ENCODE measurements around the gene OAF. TPM values are rescaled to one million over a fixed set of nuclear protein-coding genes. Genes with fewer than 3 reads are reported as not detected.
"Not testable (repeated sequence)": the region's sequence is repeated elsewhere in the genome, so short reads cannot be mapped to it uniquely, and the experiment has no call there.

OAF gene
- total RNA-seq, 1 experiment from 2014 or later = 97.1 TPM

DNA sequence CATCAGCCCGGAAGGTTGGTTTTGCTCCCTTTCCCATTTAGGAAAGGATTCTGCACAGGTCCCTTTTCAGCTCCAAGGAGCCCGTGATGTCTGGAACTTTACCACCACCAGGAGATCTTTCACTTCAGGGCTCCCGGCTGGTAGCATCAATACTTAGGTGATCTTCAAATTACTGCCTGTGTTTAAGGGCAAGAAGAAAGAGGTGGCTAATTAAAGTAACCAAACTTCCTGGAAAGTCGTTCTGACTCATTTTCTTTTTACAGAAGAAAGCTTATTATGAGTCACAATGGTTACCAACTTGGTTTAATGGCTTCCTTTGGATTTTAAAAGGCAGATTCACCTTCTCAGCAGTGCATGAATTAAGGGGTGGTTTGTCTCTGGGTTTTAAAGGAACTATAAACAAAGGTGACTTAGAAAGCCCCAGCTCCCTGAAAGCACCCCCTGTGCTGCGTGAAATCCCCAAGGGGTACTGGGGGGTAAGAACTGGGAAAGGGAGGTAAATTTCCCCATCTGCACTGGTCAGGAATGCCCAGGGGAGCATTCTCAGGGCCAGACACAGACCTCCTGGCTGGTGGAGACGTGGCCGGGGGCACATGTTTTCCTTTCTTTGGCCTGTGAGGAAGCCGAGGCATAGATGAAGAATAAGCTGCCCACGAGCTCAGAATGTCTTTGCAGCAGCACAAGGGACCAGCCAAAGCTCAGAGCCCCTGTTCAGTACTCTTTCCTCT, 37.9 kb downstream of the OAF start:
- H3K36me3 ChIP-seq (ENCODE audit: low read depth, low read length) = no peaks in the 10 kb centered on the region
- H3F3A ChIP-seq (ENCODE audit: low read length, unreplicated experiment) = no peaks in the 10 kb centered on the region
- H3K27ac ChIP-seq (ENCODE audit: low read length) = no peak overlapping the region
- H3K9ac ChIP-seq (ENCODE audit: low read length) = no peak overlapping the region
- ChIA-PET POLR2A (ENCODE audit: unreplicated experiment) (interaction anchor here (0.6 kb wide), 1 partner anchor 43 kb away, joined by 4 read pairs; no protein-coding TSS in a partner anchor), CTCF (interaction anchor here (1.2 kb wide), 1 partner anchor 51 kb away, joined by 8 read pairs; no protein-coding TSS in a partner anchor)
- H2AFZ ChIP-seq (ENCODE audit: low read length) = no peak overlapping the region
- no peaks in the 10 kb centered on the region for H3K9me3 ChIP-seq (ENCODE audit: low read length)
- H3K27me3 ChIP-seq (ENCODE audit: low read length) = peaks cover 35% of the 10 kb centered on the region
- H3K4me2 ChIP-seq (ENCODE audit: low read length) = peak overlapping the region; percentile 67
- intact Hi-C loops (cut with micrococcal nuclease) = no loop called here
- H4K20me1 ChIP-seq (ENCODE audit: low read length) = no peaks in the 10 kb centered on the region
- H3K4me1 ChIP-seq (ENCODE audit: insufficient read depth, low read length) = peaks cover 16% of the 10 kb centered on the region
- no peak overlapping the region for H3K4me3 ChIP-seq (ENCODE audit: low read length)
- H3K9me2 ChIP-seq (replicated peaks; ENCODE audit: low read length) = no peaks in the 10 kb centered on the region
- ATAC-seq = peak; percentile 90
- DNase-seq = peak; percentile 86
- TF ChIP-seq EZH2 (IDR thresholded peaks at IDR 0.05; ENCODE audit: low read length, unreplicated experiment) = no peak
- TF ChIP-seq, protein P1, sequence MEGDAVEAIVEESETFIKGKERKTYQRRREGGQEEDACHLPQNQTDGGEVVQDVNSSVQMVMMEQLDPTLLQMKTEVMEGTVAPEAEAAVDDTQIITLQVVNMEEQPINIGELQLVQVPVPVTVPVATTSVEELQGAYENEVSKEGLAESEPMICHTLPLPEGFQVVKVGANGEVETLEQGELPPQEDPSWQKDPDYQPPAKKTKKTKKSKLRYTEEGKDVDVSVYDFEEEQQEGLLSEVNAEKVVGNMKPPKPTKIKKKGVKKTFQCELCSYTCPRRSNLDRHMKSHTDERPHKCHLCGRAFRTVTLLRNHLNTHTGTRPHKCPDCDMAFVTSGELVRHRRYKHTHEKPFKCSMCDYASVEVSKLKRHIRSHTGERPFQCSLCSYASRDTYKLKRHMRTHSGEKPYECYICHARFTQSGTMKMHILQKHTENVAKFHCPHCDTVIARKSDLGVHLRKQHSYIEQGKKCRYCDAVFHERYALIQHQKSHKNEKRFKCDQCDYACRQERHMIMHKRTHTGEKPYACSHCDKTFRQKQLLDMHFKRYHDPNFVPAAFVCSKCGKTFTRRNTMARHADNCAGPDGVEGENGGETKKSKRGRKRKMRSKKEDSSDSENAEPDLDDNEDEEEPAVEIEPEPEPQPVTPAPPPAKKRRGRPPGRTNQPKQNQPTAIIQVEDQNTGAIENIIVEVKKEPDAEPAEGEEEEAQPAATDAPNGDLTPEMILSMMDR (conservative IDR thresholded peaks at IDR 0.05; ENCODE audit: low read depth, low read length) = no peak
- no peak for TF ChIP-seq EZH2phosphoT487 (IDR thresholded peaks at IDR 0.05; ENCODE audit: borderline replicate concordance, low read length)
- no peaks in the 10 kb centered on the region for H3K79me2 ChIP-seq (ENCODE audit: low read length)
- no TSS peak for BruUV-seq (replicated peaks)

DNA sequence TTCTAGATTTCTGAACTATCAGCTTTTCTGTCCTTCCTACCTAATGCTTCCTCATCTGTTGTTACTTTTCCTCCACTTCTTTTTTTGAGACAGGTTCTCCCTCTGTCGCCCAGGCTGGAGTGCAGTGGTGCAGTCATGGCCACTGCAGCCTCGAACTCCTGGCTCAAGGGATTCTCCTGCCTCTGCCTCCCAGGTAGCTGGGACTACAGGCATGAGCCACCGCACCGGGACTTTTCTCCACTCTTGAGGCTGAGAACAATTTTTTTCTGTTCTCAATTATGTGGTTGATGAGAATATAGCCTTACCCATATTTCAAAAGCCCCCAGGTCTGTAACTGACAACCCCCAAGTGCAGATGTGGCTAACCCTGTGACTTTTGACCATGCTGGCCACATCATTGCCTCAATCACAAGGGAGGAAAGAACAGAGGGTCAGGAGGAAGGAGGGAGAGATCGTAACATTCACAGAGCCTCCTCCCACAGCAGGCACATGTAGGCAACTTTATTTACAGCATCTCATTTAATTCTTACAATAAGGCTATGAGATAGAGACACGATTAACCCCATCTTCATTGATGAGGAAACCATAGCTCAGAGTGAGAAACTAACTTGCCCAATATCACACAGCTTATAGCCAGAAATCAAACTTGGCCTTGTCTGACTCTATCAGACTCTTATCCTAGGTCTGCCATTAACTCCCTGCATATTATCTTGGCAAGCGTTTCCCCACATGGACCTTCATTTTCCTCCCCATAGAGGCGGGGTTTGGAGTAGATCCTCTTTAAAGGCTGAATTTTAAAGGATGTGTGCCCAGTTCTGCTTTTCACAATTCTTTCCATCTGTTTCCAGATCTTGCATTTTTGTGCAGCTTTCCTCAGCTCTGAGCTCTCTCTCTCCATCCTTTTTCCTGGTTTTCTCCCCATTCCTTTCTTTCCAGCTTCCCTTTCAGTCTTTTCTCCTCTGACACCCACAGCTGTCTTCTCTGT, 38.7 kb downstream of the OAF start:
- H2AFZ ChIP-seq (ENCODE audit: low read length) = no peak overlapping the region
- no peak for ATAC-seq
- DNase-seq = no peak
- no peaks in the 10 kb centered on the region for H3K9me3 ChIP-seq (ENCODE audit: low read length)
- ChIA-PET POLR2A (ENCODE audit: unreplicated experiment) (interaction anchor here (0.6 kb wide), 1 partner anchor 42 kb away, joined by 4 read pairs; no protein-coding TSS in a partner anchor), CTCF (interaction anchor here (0.6 to 1.2 kb wide), 2 partner anchors 51 to 54 kb away, joined by 3 to 8 read pairs; no protein-coding TSS in a partner anchor)
- peaks cover 33% of the 10 kb centered on the region for H3K27me3 ChIP-seq (ENCODE audit: low read length)
- BruUV-seq (replicated peaks) = no TSS peak
- no peaks in the 10 kb centered on the region for H3K9me2 ChIP-seq (replicated peaks; ENCODE audit: low read length)
- TF ChIP-seq EZH2phosphoT487 (IDR thresholded peaks at IDR 0.05; ENCODE audit: borderline replicate concordance, low read length) (no peak), EZH2 (IDR thresholded peaks at IDR 0.05; ENCODE audit: low read length, unreplicated experiment) (no peak)
- TF ChIP-seq, protein P1 (conservative IDR thresholded peaks at IDR 0.05; ENCODE audit: low read depth, low read length) = no peak
- H4K20me1 ChIP-seq (ENCODE audit: low read length) = no peaks in the 10 kb centered on the region
- H3F3A ChIP-seq (ENCODE audit: low read length, unreplicated experiment) = no peaks in the 10 kb centered on the region
- H3K36me3 ChIP-seq (ENCODE audit: low read depth, low read length) = no peaks in the 10 kb centered on the region
- no peak overlapping the region for H3K9ac ChIP-seq (ENCODE audit: low read length)
- peaks cover 16% of the 10 kb centered on the region for H3K4me1 ChIP-seq (ENCODE audit: insufficient read depth, low read length)
- peak overlapping the region; percentile 67 for H3K4me2 ChIP-seq (ENCODE audit: low read length)
- H3K79me2 ChIP-seq (ENCODE audit: low read length) = no peaks in the 10 kb centered on the region
- no peak overlapping the region for H3K4me3 ChIP-seq (ENCODE audit: low read length)
- intact Hi-C loops (cut with micrococcal nuclease) = no loop called here
- H3K27ac ChIP-seq (ENCODE audit: low read length) = no peak overlapping the region

DNA sequence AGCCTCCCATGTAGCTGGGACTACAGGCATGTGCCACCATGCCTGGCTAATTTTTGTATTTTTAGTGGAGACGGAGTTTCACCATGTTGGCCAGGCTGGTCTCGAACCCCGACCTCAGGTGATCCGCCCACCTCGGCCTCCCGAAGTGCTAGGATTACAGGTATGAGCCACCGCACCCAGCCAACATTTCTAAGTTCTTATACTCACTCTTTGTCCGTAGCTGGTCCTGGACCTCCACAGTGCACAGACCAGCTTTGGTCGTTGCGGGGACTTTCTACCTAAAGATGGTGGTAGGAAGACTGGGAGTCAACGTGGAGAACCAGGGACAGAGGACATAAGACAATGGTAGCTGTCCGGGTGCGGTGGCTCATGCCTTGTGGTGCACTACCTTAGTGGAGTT, 42.5 kb downstream of the OAF start:
- H3K4me2 ChIP-seq (ENCODE audit: low read length); H3K9me3 ChIP-seq (ENCODE audit: low read length); POLR2A ChIA-PET (ENCODE audit: unreplicated experiment); H3K9ac ChIP-seq (ENCODE audit: low read length); H4K20me1 ChIP-seq (ENCODE audit: low read length); intact Hi-C loops (cut with micrococcal nuclease); H3K36me3 ChIP-seq (ENCODE audit: low read depth, low read length); H2AFZ ChIP-seq (ENCODE audit: low read length); H3F3A ChIP-seq (ENCODE audit: low read length, unreplicated experiment); CTCF ChIA-PET; H3K79me2 ChIP-seq (ENCODE audit: low read length); ATAC-seq; DNase-seq; BruUV-seq (replicated peaks); H3K27ac ChIP-seq (ENCODE audit: low read length); H3K4me3 ChIP-seq (ENCODE audit: low read length); H3K9me2 ChIP-seq (replicated peaks; ENCODE audit: low read length): not testable (repeated sequence)
- Histone ChIP-seq H3K27me3 (ENCODE audit: low read length) (peaks cover 53% of the 10 kb centered on the region), H3K4me1 (ENCODE audit: insufficient read depth, low read length) (peaks cover 12% of the 10 kb centered on the region)
